HCT116 (cell line): ENCODE results near the gene ZNFX1. TPM values are rescaled to one million over a fixed set of nuclear protein-coding genes. Genes with fewer than 3 reads are reported as not detected.

Experiments used
- ATAC-seq: fragments of 200-7000 bp; cut with Tn5 transposase; 2 replicates; pipeline ENCODE4 v1.9.1; 2020; ENCODE audit warnings: mild to moderate bottlenecking, moderate library complexity
- BruUV-seq: library from RNA; stranded (reverse); fragments of 400-500 nt; replicated peaks from 2 replicates; lab custom pipeline; 2021; lab: Mats Ljungman, UMichigan
- CTCF ChIA-PET: fragments of 300-600 bp; sonication (Branson Sonifier 250); formaldehyde crosslinking; loops from one replicate; lab custom pipeline; 2021; ENCODE audit warnings: antibody characterized with exemption; lab: Charles Lee
- POLR2A ChIA-PET: fragments of 300-600, 350-600 bp; sonication (Branson Sonifier 250); formaldehyde crosslinking; loops from one replicate; lab custom pipeline; 2021; ENCODE audit warnings: antibody characterized with exemption; lab: Charles Lee
- RAD21 ChIA-PET, 2 experiments: fragments of 300-600 bp; sonication (Branson Sonifier 250); formaldehyde crosslinking; loops; one replicate each; lab custom pipeline; 2023; ENCODE audit warnings: low total read pairs in 2 of 2; ENCODE audit not compliant: uncharacterized antibody in 2 of 2, unreplicated experiment in 2 of 2, low non-redundant PET in 1 of 2; lab: Charles Lee
- DNase-seq: peaks from one replicate; pipeline ENCODE4 v3.0.0-alpha.2; 2010; ENCODE audit warnings: low read depth, low spot score
- H2AFZ ChIP-seq: fragments of 200-600 bp; shearing (Covaris generic), sonication (generic); 2 replicates; pipeline ENCODE4 v1.6.1; 2017; ENCODE audit warnings: low read depth, mixed run types, mixed read lengths, antibody characterized with exemption, low read length; ENCODE audit not compliant: poor library complexity, severe bottlenecking
- H3K27ac ChIP-seq: 2 replicates; pipeline ENCODE4 v1.5.1; 2012; ENCODE audit warnings: low read depth, low read length
- H3K27me3 ChIP-seq: fragments of 200-600 bp; sonication (generic); 2 replicates; pipeline ENCODE4 v1.6.1; 2016; ENCODE audit warnings: mixed run types, low read length, mixed read lengths; ENCODE audit not compliant: insufficient read depth
- H3K36me3 ChIP-seq, 2 experiments: fragments of 200-500 bp in 1 of 2; fragments of 200-600 bp in 1 of 2; sonication (Bioruptor generic) in 1 of 2; sonication (generic) in 1 of 2; 2 replicates each; pipeline versions ENCODE4 v1.5.1 to v1.6.1; 2014 to 2016; ENCODE audit warnings: low read length in 2 of 2, inconsistent platforms in 1 of 2, mixed read lengths in 1 of 2, mixed run types in 1 of 2; ENCODE audit not compliant: insufficient read depth in 2 of 2, control insufficient read depth in 1 of 2
- H3K4me1 ChIP-seq, 2 experiments: fragments of 200-600 bp in 1 of 2; sonication (generic) in 1 of 2; 2 replicates each; pipeline versions ENCODE4 v1.5.1 to v1.6.1; 2012 to 2017; ENCODE audit warnings: low read length in 2 of 2, inconsistent platforms in 1 of 2, mild to moderate bottlenecking in 1 of 2, mixed read lengths in 1 of 2, mixed run types in 1 of 2, moderate library complexity in 1 of 2; ENCODE audit not compliant: insufficient read depth in 2 of 2, control insufficient read depth in 1 of 2
- H3K4me2 ChIP-seq: fragments of 200-600 bp; sonication (generic); 2 replicates; pipeline ENCODE4 v1.6.1; 2017; ENCODE audit warnings: mixed run types, low read length, mixed read lengths
- H3K4me3 ChIP-seq, 2 experiments: fragments of 200-600 bp in 1 of 2; sonication (generic) in 1 of 2; replicated peaks in 1 of 2; 2 replicates each; pipeline ENCODE4 v1.5.1; 2011 to 2016; ENCODE audit warnings: low read length in 2 of 2, control low read depth in 1 of 2, low read depth in 1 of 2, mild to moderate bottlenecking in 1 of 2, mixed read lengths in 1 of 2, mixed run types in 1 of 2
- H3K79me2 ChIP-seq: fragments of 200-600 bp; sonication (generic); 2 replicates; pipeline ENCODE4 v1.6.1; 2017; ENCODE audit warnings: mild to moderate bottlenecking, mixed run types, low read length, moderate library complexity, mixed read lengths; ENCODE audit not compliant: insufficient read depth
- H3K9ac ChIP-seq: fragments of 200-600 bp; sonication (generic); 2 replicates; pipeline ENCODE4 v1.6.1; 2016; ENCODE audit warnings: low read length, mixed read lengths
- H3K9me2 ChIP-seq: fragments of 200-600 bp; sonication (generic), shearing (Covaris generic); 2 replicates; pipeline ENCODE4 v1.6.1; 2017; ENCODE audit warnings: mixed run types, mild to moderate bottlenecking, moderate library complexity; ENCODE audit not compliant: insufficient read depth
- H3K9me3 ChIP-seq, 2 experiments: fragments of 200-500 bp in 1 of 2; fragments of 200-600 bp in 1 of 2; sonication (Bioruptor generic) in 1 of 2; sonication (generic) in 1 of 2; 2 replicates each; pipeline ENCODE4 v1.6.1; 2014 to 2017; ENCODE audit warnings: low read length in 2 of 2, mixed read lengths in 2 of 2, inconsistent platforms in 1 of 2, low read depth in 1 of 2, mild to moderate bottlenecking in 1 of 2, mixed run types in 1 of 2, moderate library complexity in 1 of 2; ENCODE audit not compliant: control insufficient read depth in 1 of 2, insufficient read depth in 1 of 2
- H4K20me1 ChIP-seq: fragments of 200-600 bp; sonication (generic), shearing (Covaris generic); 2 replicates; pipeline ENCODE4 v1.6.1; 2017; ENCODE audit warnings: mixed run types, mild to moderate bottlenecking, moderate library complexity; ENCODE audit not compliant: insufficient read depth
- JUND ChIP-seq: IDR thresholded peaks from 2 replicates; pipeline ENCODE4 v1.6.1; 2012
- SRF ChIP-seq: IDR thresholded peaks from 2 replicates; pipeline ENCODE4 v1.6.1; 2012; ENCODE audit warnings: low read depth
- ZFX ChIP-seq: fragments of 450-650 bp; IDR thresholded peaks from 2 replicates; pipeline ENCODE4 v1.6.1; 2017
- intact Hi-C: fragments of 100-400 bp; cut with micrococcal nuclease; formaldehyde crosslinking; loops from 2 replicates; pipeline ENCODE4 v1.10.0; 2022
- total RNA-seq: library from RNA; stranded (reverse); gene quantifications from one replicate; pipeline ENCODE4 v1.2.1, GENCODE V29; 2021; ENCODE audit not compliant: unreplicated experiment

Gene ZNFX1
- total RNA-seq, 1 experiment from 2014 or later = 24.1 TPM

DNA sequence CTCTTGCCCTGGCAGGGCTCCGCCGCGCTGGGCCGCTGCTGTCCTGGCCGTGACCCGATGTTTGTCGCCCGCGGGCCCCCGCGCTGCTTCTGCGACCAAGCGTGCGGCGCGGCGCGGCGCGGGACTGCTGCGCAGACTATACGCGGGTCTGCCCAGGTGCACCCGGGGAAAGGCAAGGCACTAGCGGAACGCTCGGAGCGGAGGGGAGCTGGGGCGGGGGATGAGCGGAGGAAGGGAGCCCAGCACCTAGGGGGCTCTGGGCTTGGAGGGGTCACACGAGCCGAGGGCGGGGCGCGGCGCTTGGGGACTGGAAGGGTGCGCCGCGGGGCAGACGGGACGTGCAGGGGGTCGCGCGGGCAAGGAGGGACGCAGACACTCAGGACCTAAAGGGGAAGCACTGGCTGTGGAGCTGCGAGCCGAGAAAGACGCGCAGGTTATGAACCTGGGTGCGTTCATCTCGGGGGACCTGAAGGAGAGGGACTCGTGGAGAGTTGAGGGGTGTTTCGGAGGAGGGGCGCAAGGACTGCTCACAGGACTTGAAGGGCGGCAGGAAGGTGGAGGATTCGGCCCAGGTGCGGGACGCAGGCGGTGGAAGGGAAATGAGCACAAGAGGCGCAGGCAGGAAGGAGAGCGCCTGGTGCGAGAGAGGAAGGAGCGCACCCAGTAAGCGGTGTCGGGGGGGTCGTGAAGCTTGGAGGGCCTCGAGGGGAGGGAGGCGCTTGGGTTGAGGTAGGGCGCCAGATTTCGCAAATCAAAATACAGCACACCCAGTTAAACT is 40.8 kb upstream of the ZNFX1 start:
- POLR2A ChIA-PET = no interaction called here

DNA sequence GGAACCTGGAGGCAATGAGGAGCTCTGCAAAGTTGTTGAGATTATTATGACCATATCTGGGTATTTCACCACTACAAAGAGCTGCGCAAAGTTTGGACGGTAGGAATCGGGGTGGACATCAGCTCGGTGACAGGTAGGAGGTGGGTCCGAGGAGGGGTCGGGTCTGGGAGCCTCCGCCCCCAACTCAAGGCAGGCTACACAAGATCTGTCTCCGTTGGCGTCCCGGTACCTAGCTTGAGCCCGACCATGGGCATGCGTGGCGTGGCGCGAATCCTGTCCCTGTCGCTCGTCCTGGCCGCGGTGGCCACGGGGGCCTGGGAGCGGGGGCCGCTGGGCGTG is 40.2 kb upstream of the ZNFX1 start:
- Histone ChIP-seq H3K4me1 (no peaks in the 10 kb centered on the region), H2AFZ (no peak overlapping the region), H4K20me1 (no peaks in the 10 kb centered on the region), H3K79me2 (no peaks in the 10 kb centered on the region), H3K9me2 (no peaks in the 10 kb centered on the region), H3K4me3 (no peak overlapping the region), H3K27ac (no peak overlapping the region), H3K9ac (no peak overlapping the region), H3K4me2 (no peak overlapping the region), H3K36me3 (no peaks in the 10 kb centered on the region), H3K9me3 (no peaks in the 10 kb centered on the region), H3K27me3 (peaks cover 7% of the 10 kb centered on the region; the same call in 1 of the 2 replicates)
- ChIA-PET POLR2A (no interaction called here), CTCF (no interaction called here), RAD21 (no interaction called here)
- intact Hi-C loops = no loop called here
- DNase-seq (no peak), ATAC-seq (no peak)
- no TSS peak for BruUV-seq
- TF ChIP-seq SRF (no peak), JUND (no peak)

More for the DNA sequence above, 40.8 kb upstream of the ZNFX1 start:
- intact Hi-C loops = no loop called here
- Histone ChIP-seq H3K4me2 (no peak overlapping the region), H2AFZ (no peak overlapping the region), H3K4me1 (peaks cover 0 to 2% of the 10 kb centered on the region in 2 experiments; a peak in 3 of 4 replicates), H3K27me3 (peaks cover 7% of the 10 kb centered on the region; the same call in 1 of the 2 replicates), H3K27ac (no peak overlapping the region), H3K4me3 (no peak overlapping the region), H3K9me3 (no peaks in the 10 kb centered on the region), H4K20me1 (no peaks in the 10 kb centered on the region), H3K9me2 (no peaks in the 10 kb centered on the region)
- no peak for ATAC-seq
- RAD21 ChIA-PET = no interaction called here
- CTCF ChIA-PET = interaction anchor here (3.0 kb wide), 1 partner anchor 72 kb away, joined by 26 read pairs; no protein-coding TSS in a partner anchor
- TF ChIP-seq ZFX (no peak), JUND (no peak)
- TF ChIP-seq, all 23 proteins: peak for 0
- Histone ChIP-seq H3K79me2 (no peaks in the 10 kb centered on the region), H3K9ac (no peak overlapping the region), H3K36me3 (no peaks in the 10 kb centered on the region)
- no TSS peak for BruUV-seq
- DNase-seq = no peak
